ENCODE results near the gene EPHB2. TPM values are rescaled to one million over a fixed set of nuclear protein-coding genes. Genes with fewer than 3 reads are reported as not detected.

EPHB2 gene
- total and polyA plus RNA-seq, 2 donors (not counting 1 experiment from before 2014, with no cell fraction given): 0.07 to 0.39 TPM

- Histone ChIP-seq H4K20me1 (ENCODE audit: control insufficient read depth, insufficient read depth, low read length, poor library complexity, severe bottlenecking) (no peaks in the 10 kb centered on the region), H3K9ac (ENCODE audit: low read length) (no peak overlapping the region), H3K27me3 (replicated peaks in 1 of 4; ENCODE audit: control extremely low read depth in 1 of 4, control insufficient read depth in 3 of 4, insufficient read depth in 4 of 4, low read length in 3 of 4) (no peaks in the 10 kb centered on the region), H3K4me1 (ENCODE audit: control insufficient read depth in 2 of 2, insufficient read depth in 2 of 2, low read length in 2 of 2) (peaks cover 7 to 10% of the 10 kb centered on the region in 2 donors), H3K79me2 (ENCODE audit: control insufficient read depth, insufficient read depth, low read length) (no peaks in the 10 kb centered on the region), H3K4me2 (replicated peaks; ENCODE audit: low read depth, low read length, poor library complexity, severe bottlenecking) (no peak overlapping the region), H3K36me3 (replicated peaks in 1 of 2; ENCODE audit: control extremely low read depth in 1 of 2, control insufficient read depth in 1 of 2, extremely low read depth in 1 of 2, insufficient read depth in 2 of 2, low read length in 1 of 2) (no peaks in the 10 kb centered on the region), H2AFZ (ENCODE audit: insufficient read depth, low read depth, low read length, poor library complexity, severe bottlenecking) (no peak overlapping the region), H3K4me3 (ENCODE audit: control extremely low read depth in 1 of 5, extremely low read depth in 1 of 5, insufficient read depth in 1 of 5, low read depth in 2 of 5, low read length in 4 of 5) (no peak overlapping the region), H3K9me3 (ENCODE audit: control extremely low read depth in 1 of 3, control insufficient read depth in 2 of 3, insufficient read depth in 1 of 3, low read length in 2 of 3) (no peaks in the 10 kb centered on the region), H3K27ac (ENCODE audit: low read length in 2 of 2) (no peak overlapping the region)
- TF ChIP-seq CTCF (IDR thresholded peaks at IDR 0.05) (no peak), EZH2 (IDR thresholded peaks at IDR 0.05; ENCODE audit: borderline replicate concordance, insufficient read depth, low read depth, low read length, poor library complexity, severe bottlenecking) (no peak)
- Mint-ChIP-seq H3K4me3 (no peak overlapping the region), H3K9me3 (ENCODE audit: insufficient read depth) (no peaks in the 10 kb centered on the region), H3K4me1 (peaks cover 9% of the 10 kb centered on the region), H3K27me3 (peaks cover 7% of the 10 kb centered on the region), H3K27ac (no peak overlapping the region)
- intact Hi-C loops (cut with micrococcal nuclease): no loop called here
- ChIA-PET CTCF (no interaction called here), POLR2A (no interaction called here)
- no peak for DNase-seq
- 63% methylated on average over 4 of the region's 6 CpGs for WGBS (ENCODE audit: insufficient coverage)
- no peak for ATAC-seq (ENCODE audit: low read depth)
Observed at GRCh38 chr1:22886211-22886610, 175.6 kb downstream of the EPHB2 start.

- 84% methylated on average over 6 of the region's 7 CpGs for WGBS (ENCODE audit: insufficient coverage)
- Mint-ChIP-seq H3K4me1 (peaks cover 9% of the 10 kb centered on the region), H3K4me3 (no peak overlapping the region), H3K27ac (no peak overlapping the region), H3K9me3 (ENCODE audit: insufficient read depth) (no peaks in the 10 kb centered on the region), H3K27me3 (peaks cover 7% of the 10 kb centered on the region)
- H2AFZ ChIP-seq (ENCODE audit: insufficient read depth, low read depth, low read length, poor library complexity, severe bottlenecking): no peak overlapping the region
- H3K27me3 ChIP-seq (replicated peaks in 1 of 4; ENCODE audit: control extremely low read depth in 1 of 4, control insufficient read depth in 3 of 4, insufficient read depth in 4 of 4, low read length in 3 of 4): no peaks in the 10 kb centered on the region
- H3K36me3 ChIP-seq (replicated peaks in 1 of 2; ENCODE audit: control extremely low read depth in 1 of 2, control insufficient read depth in 1 of 2, extremely low read depth in 1 of 2, insufficient read depth in 2 of 2, low read length in 1 of 2): no peaks in the 10 kb centered on the region
- no peak overlapping the region for H3K9ac ChIP-seq (ENCODE audit: low read length)
- intact Hi-C loops (cut with micrococcal nuclease): no loop called here
- ATAC-seq (ENCODE audit: low read depth): no peak
- ChIA-PET CTCF (interaction anchor here (2.5 kb wide), 1 partner anchor 182 kb away, joined by 15 read pairs; no protein-coding TSS in a partner anchor), POLR2A (no interaction called here)
- H3K4me3 ChIP-seq (ENCODE audit: control extremely low read depth in 1 of 5, extremely low read depth in 1 of 5, insufficient read depth in 1 of 5, low read depth in 2 of 5, low read length in 4 of 5): no peak overlapping the region
- no peak overlapping the region for H3K27ac ChIP-seq (ENCODE audit: low read length in 2 of 2)
- H3K79me2 ChIP-seq (ENCODE audit: control insufficient read depth, insufficient read depth, low read length): no peaks in the 10 kb centered on the region
- no peak for DNase-seq
- TF ChIP-seq CTCF (IDR thresholded peaks at IDR 0.05): no peak
- no peak for TF ChIP-seq EZH2 (IDR thresholded peaks at IDR 0.05; ENCODE audit: borderline replicate concordance, insufficient read depth, low read depth, low read length, poor library complexity, severe bottlenecking)
- H3K9me3 ChIP-seq (ENCODE audit: control extremely low read depth in 1 of 3, control insufficient read depth in 2 of 3, insufficient read depth in 1 of 3, low read length in 2 of 3): no peaks in the 10 kb centered on the region
- peaks cover 7 to 10% of the 10 kb centered on the region in 2 donors for H3K4me1 ChIP-seq (ENCODE audit: control insufficient read depth in 2 of 2, insufficient read depth in 2 of 2, low read length in 2 of 2)
- no peak overlapping the region for H3K4me2 ChIP-seq (replicated peaks; ENCODE audit: low read depth, low read length, poor library complexity, severe bottlenecking)
- no peaks in the 10 kb centered on the region for H4K20me1 ChIP-seq (ENCODE audit: control insufficient read depth, insufficient read depth, low read length, poor library complexity, severe bottlenecking)
Observed at GRCh38 chr1:22887491-22887890, 176.9 kb downstream of the EPHB2 start.

Measured in B cell (primary cell).